Astrocyte (in vitro differentiated cells and primary cell): ENCODE data around the gene AZU1. TPM values are rescaled to one million over a fixed set of nuclear protein-coding genes. Genes with fewer than 3 reads are reported as not detected.
"Not testable (repeated sequence)": the region's sequence is repeated elsewhere in the genome, so short reads cannot be mapped to it uniquely, and the experiment has no call there.

Experiments
- DNase-seq: peaks from one replicate; pipeline ENCODE4 v3.0.0-alpha.2; 2010; ENCODE audit warnings: low read depth
- FAIRE-seq: peaks from 2 replicates; lab custom pipeline; 2011; peaks lifted over from hg19 to GRCh38; lab: Jason Lieb, UNC
- H2AFZ ChIP-seq: 2 replicates; pipeline ENCODE4 v1.6.0; 2012; ENCODE audit warnings: low read depth, low read length, inconsistent platforms
- H3K27ac ChIP-seq: 2 replicates; pipeline ENCODE4 v1.5.1; 2011; ENCODE audit warnings: low read depth, low read length, inconsistent platforms
- H3K27me3 ChIP-seq: 2 replicates; pipeline ENCODE4 v1.6.0; 2011; ENCODE audit warnings: low read length, inconsistent platforms; ENCODE audit not compliant: insufficient read depth
- H3K36me3 ChIP-seq: 2 replicates; pipeline ENCODE4 v1.5.1; 2011; ENCODE audit warnings: low read length, inconsistent platforms; ENCODE audit not compliant: insufficient read depth
- H3K4me1 ChIP-seq: 2 replicates; pipeline ENCODE4 v1.5.1; 2011; ENCODE audit warnings: low read length, inconsistent platforms; ENCODE audit not compliant: insufficient read depth
- H3K4me2 ChIP-seq: 2 replicates; pipeline ENCODE4 v1.6.0; 2012; ENCODE audit warnings: low read length, inconsistent platforms
- H3K4me3 ChIP-seq: 2 replicates; pipeline ENCODE4 v1.5.1; 2011; ENCODE audit warnings: low read depth, mild to moderate bottlenecking, low read length, inconsistent platforms; ENCODE audit not compliant: insufficient read depth
- H3K79me2 ChIP-seq: 2 replicates; pipeline ENCODE4 v1.6.0; 2012; ENCODE audit warnings: mild to moderate bottlenecking, low read length, inconsistent platforms; ENCODE audit not compliant: insufficient read depth
- H3K9ac ChIP-seq: 2 replicates; pipeline ENCODE4 v1.6.0; 2012; ENCODE audit warnings: mild to moderate bottlenecking, low read length, inconsistent platforms
- H3K9me3 ChIP-seq: 2 replicates; pipeline ENCODE4 v1.5.1; 2012; ENCODE audit warnings: low read depth, mild to moderate bottlenecking, low read length, inconsistent platforms; ENCODE audit not compliant: insufficient read depth
- H4K20me1 ChIP-seq: 2 replicates; pipeline ENCODE4 v1.6.0; 2012; ENCODE audit warnings: low read length, inconsistent platforms; ENCODE audit not compliant: insufficient read depth
- H3K27ac Mint-ChIP-seq: one replicate; pipeline ENCODE4 v1.8.0; 2021; ENCODE audit warnings: mild to moderate bottlenecking, mixed read lengths; ENCODE audit not compliant: unreplicated experiment
- H3K27me3 Mint-ChIP-seq: one replicate; pipeline ENCODE4 v1.8.0; 2021; ENCODE audit warnings: low read depth, mixed read lengths; ENCODE audit not compliant: unreplicated experiment
- H3K36me3 Mint-ChIP-seq: one replicate; pipeline ENCODE4 v1.8.0; 2021; ENCODE audit warnings: low read depth, mixed read lengths; ENCODE audit not compliant: unreplicated experiment
- H3K4me1 Mint-ChIP-seq: one replicate; pipeline ENCODE4 v1.8.0; 2021; ENCODE audit warnings: low read depth, mixed read lengths; ENCODE audit not compliant: unreplicated experiment
- H3K4me3 Mint-ChIP-seq: one replicate; pipeline ENCODE4 v1.8.0; 2021; ENCODE audit warnings: mild to moderate bottlenecking, moderate library complexity, mixed read lengths; ENCODE audit not compliant: unreplicated experiment
- H3K9me3 Mint-ChIP-seq: one replicate; pipeline ENCODE4 v1.8.0; 2021; ENCODE audit warnings: mild to moderate bottlenecking, mixed read lengths; ENCODE audit not compliant: unreplicated experiment
- EZH2 ChIP-seq: IDR thresholded peaks from 2 replicates; pipeline ENCODE4 v1.6.1; 2012; ENCODE audit warnings: mild to moderate bottlenecking, low read length, inconsistent platforms; ENCODE audit not compliant: insufficient read depth
- total RNA-seq: library from RNA; stranded (reverse); gene quantifications from 2 replicates; pipeline ENCODE4 v1.2.1, GENCODE V29; 2021
- TF ChIP-seq, protein P1 (sequence below): IDR thresholded peaks from 2 replicates; pipeline ENCODE4 v1.5.1; 2011; ENCODE audit warnings: low read depth, mild to moderate bottlenecking, inconsistent platforms, low read length, moderate library complexity; ENCODE audit not compliant: insufficient read depth

AZU1 gene
- total RNA-seq, 1 donor from 2014 or later = 1.00 TPM

DNA sequence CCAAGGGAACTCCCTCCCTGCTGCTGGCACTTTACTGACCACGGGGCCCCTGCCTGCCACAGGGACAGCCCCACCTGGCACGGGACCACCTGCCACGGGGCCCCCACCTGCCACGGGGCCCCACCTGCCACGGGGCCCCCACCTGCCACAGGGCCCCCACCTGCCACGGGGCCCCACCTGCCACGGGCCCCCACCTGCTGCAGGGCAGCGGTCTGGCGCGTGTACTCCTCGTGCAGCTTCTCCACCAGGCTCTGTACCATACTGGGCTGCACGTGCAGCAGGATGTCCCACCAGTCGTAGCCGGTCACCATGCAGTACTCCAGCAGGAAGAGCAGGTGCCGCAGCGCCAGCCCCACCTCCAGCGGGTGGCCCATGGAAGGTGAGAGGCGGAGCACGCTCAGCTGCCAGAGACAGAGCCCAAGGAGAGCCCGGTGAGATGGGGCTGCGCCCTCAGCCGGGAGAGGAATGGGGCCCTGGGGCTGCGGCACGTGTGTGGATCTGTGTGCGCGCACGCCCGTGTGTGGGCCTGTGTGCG is 49.2 kb downstream of the AZU1 start:
- Mint-ChIP-seq H3K27ac (no peak overlapping the region), H3K36me3 (peaks cover 13% of the 10 kb centered on the region)
- no peak for FAIRE-seq

DNA sequence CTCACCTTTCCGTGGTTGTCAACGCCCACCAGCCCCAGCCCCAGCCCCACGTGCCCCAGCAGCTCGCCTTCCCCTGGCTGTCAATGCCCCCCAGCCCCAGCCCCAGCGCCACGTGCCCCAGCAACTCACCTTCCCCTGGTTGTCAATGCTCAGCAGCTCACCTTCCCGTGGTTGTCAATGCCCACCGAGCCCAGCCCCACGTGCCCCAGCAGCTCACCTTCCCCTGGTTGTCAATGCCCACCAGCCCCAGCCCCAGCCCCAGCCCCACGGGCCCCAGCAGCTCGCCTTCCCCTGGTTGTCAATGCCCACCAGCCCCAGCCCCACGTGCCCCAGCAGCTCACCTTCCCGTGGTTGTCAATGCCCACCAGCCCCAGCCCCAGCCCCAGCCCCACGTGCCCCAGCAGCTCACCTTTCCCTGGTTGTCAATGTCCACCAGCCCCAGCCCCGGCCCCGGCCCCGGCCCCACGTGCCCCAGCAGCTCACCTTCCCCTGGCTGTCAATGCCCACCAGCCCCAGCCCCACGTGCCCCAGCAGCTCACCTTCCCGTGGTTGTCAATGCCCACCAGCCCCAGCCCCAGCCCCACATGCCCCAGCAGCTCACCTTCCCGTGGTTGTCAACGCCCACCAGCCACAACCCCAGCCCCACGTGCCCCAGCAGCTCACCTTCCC is 50.5 kb downstream of the AZU1 start:
- FAIRE-seq = not testable (repeated sequence)

More for the DNA sequence above, 49.2 kb downstream of the AZU1 start:
- Mint-ChIP-seq H3K4me3 (no peak overlapping the region), H3K9me3 (no peaks in the 10 kb centered on the region), H3K4me1 (no peaks in the 10 kb centered on the region), H3K27me3 (no peaks in the 10 kb centered on the region)
- H4K20me1 ChIP-seq = peaks cover 4% of the 10 kb centered on the region
- H3K4me3 ChIP-seq = no peak overlapping the region
- H3K4me2 ChIP-seq = no peak overlapping the region
- H3K9me3 ChIP-seq = no peaks in the 10 kb centered on the region
- TF ChIP-seq, protein P1, sequence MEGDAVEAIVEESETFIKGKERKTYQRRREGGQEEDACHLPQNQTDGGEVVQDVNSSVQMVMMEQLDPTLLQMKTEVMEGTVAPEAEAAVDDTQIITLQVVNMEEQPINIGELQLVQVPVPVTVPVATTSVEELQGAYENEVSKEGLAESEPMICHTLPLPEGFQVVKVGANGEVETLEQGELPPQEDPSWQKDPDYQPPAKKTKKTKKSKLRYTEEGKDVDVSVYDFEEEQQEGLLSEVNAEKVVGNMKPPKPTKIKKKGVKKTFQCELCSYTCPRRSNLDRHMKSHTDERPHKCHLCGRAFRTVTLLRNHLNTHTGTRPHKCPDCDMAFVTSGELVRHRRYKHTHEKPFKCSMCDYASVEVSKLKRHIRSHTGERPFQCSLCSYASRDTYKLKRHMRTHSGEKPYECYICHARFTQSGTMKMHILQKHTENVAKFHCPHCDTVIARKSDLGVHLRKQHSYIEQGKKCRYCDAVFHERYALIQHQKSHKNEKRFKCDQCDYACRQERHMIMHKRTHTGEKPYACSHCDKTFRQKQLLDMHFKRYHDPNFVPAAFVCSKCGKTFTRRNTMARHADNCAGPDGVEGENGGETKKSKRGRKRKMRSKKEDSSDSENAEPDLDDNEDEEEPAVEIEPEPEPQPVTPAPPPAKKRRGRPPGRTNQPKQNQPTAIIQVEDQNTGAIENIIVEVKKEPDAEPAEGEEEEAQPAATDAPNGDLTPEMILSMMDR = no peak
- no peak for TF ChIP-seq EZH2
- H3K4me1 ChIP-seq = no peaks in the 10 kb centered on the region
- no peaks in the 10 kb centered on the region for H3K27me3 ChIP-seq
- no peak overlapping the region for H2AFZ ChIP-seq
- H3K79me2 ChIP-seq = no peaks in the 10 kb centered on the region
- no peak overlapping the region for H3K9ac ChIP-seq
- H3K27ac ChIP-seq = no peak overlapping the region
- H3K36me3 ChIP-seq = peaks cover 8% of the 10 kb centered on the region
- DNase-seq = no peak

DNA sequence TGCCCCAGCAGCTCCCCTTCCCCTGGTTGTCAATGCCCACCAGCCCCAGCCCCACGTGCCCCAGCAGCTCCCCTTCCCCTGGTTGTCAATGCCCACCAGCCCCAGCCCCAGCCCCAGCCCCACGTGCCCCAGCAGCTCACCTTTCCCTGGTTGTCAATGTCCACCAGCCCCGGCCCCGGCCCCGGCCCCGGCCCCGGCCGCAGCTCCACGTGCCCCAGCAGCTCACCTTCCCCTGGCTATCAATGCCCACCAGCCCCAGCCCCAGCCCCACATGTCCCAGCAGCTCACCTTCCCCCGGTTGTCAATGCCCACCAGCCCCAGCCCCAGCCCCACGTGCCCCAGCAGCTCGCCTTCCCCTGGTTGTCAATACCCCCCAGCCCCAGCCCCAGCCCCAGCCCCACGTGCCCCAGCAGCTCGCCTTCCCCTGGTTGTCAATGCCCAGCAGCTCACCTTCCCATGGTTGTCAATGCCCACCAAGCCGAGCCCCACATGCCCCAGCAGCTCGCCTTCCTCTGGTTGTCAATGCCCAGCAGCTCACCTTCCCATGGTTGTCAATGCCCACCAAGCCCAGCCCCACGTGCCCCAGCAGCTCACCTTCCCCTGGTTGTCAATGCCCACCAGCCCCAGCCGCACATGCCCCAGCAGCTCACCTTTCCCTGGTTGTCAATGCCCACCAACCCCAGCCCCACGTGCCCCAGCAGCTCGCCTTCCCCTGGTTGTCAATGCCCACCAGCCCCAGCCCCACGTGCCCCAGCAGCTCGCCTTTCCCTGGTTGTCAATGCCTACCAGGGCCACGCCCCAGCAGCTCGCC is 51.3 kb downstream of the AZU1 start:
- DNase-seq, H3K9me3 Mint-ChIP-seq, H3K4me3 Mint-ChIP-seq, H3K4me3 ChIP-seq, H3K4me2 ChIP-seq, H3K27me3 Mint-ChIP-seq, H3K4me1 Mint-ChIP-seq, H3K27ac Mint-ChIP-seq, H3K9me3 ChIP-seq, H3K9ac ChIP-seq, H3K79me2 ChIP-seq, FAIRE-seq, H3K27ac ChIP-seq, H3K4me1 ChIP-seq, H3K27me3 ChIP-seq, H2AFZ ChIP-seq: not testable (repeated sequence)
- Histone ChIP-seq H3K36me3 (peaks cover 11% of the 10 kb centered on the region), H4K20me1 (peaks cover 11% of the 10 kb centered on the region)
- H3K36me3 Mint-ChIP-seq = peaks cover 16% of the 10 kb centered on the region

More for the DNA sequence above, 50.5 kb downstream of the AZU1 start:
- H3K4me3 Mint-ChIP-seq, H3K4me1 ChIP-seq, H3K79me2 ChIP-seq, H3K9me3 Mint-ChIP-seq, H3K4me2 ChIP-seq, H3K4me3 ChIP-seq, H3K27ac Mint-ChIP-seq, H3K27ac ChIP-seq, H3K27me3 Mint-ChIP-seq, DNase-seq, H3K4me1 Mint-ChIP-seq, H3K9ac ChIP-seq, H2AFZ ChIP-seq, H3K27me3 ChIP-seq, H3K9me3 ChIP-seq: not testable (repeated sequence)
- H3K36me3 ChIP-seq = peaks cover 11% of the 10 kb centered on the region
- H4K20me1 ChIP-seq = peaks cover 11% of the 10 kb centered on the region
- peaks cover 16% of the 10 kb centered on the region for H3K36me3 Mint-ChIP-seq
